Stimulated activated naive CD4-positive, alpha-beta T cell (primary cell): Measurements from ENCODE around the gene CYB5R3.
A peak's percentile ranks its signal among the peaks of the same experiment; 100 is the strongest.
"Not testable (repeated sequence)": the region's sequence is repeated elsewhere in the genome, so short reads cannot be mapped to it uniquely, and the experiment has no call there.

ENCODE experiments used
- DNase-seq, 6 experiments: peaks; one replicate each; lab custom pipeline; 2025; lab: John Stamatoyannopoulos, UW

The CYB5R3 gene

GRCh38 chr22:42623756-42624441, 25.3 kb downstream of the CYB5R3 start:
- no peak for DNase-seq

DNA sequence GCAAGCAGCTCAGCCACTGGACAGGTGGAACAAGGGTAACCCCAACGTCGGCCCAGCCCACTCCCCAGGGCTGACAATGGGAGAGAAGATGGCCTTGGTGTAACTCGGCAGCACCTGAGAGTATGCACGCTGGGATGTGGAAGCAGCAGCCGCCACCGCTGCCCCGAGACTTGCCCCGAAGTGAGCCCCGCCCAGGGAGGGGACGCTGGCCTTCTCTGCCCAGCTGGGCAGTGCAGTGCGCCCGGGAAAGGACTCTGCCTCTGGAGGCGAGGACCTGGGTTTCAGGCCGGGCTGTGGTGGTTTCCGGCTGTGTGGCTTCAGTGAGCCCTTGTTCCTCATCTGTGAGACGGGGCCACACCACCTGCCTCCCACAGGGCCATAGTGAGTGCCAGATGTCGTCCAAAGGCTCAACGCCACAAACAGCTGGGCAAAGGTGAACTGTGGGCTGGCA, 25.9 kb downstream of the CYB5R3 start:
- no peak for DNase-seq

DNA sequence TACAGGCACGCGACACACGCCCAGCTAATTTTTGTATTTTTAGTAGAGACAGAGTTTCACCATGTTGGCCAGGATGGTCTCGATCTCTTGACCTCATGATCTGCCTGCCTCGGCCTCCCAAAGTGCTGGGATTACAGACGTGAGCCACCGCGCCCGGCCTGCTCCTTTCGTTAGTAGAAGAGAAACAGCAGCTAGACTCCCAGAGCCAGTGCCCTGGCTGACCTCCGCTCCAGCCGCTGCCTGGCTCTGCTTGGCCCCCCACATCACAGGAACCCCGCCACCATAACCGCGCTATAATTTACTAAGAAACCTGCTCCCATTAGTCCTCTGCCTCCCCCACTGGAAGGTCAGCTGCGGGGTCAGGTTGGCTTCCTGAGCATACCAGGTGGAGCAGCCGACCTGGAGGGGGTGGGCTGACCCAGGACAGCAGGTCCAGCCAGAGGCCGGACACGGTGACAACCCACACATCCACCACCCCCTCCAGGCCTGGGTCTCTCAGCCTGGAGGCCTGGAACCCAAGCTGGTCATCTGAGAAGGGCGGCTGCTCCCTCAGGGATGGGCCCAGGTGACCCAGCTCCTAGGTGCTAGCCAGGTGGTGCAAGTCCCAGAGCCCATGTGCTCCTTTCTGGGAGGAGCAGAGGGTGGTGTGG, 27.0 kb downstream of the CYB5R3 start:
- DNase-seq: no peak

GRCh38 chr22:42621505-42622002, 27.6 kb downstream of the CYB5R3 start:
- DNase-seq: peak in 5 of 6 experiments; percentile 14 to 54 (median 39)

DNA sequence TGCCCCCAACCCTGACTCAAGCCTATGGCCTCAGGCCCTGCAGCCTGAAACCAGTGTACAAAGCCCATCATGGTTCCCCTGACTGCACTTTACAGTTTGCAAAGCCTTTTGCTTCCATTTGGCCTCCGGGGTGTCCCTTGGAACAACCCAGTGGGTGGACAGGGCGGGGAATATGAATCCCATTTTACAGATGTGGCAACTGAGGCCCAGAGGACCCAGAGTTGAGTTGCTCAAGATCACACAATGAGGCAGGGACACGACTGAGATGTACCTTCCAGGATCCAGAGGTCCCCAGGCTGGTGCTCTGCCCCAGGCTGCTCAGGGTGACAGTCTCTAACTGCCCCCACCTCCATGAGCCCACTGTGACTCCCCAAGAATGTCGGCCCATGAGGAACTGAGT, 29.1 kb downstream of the CYB5R3 start:
- no peak for DNase-seq

DNA sequence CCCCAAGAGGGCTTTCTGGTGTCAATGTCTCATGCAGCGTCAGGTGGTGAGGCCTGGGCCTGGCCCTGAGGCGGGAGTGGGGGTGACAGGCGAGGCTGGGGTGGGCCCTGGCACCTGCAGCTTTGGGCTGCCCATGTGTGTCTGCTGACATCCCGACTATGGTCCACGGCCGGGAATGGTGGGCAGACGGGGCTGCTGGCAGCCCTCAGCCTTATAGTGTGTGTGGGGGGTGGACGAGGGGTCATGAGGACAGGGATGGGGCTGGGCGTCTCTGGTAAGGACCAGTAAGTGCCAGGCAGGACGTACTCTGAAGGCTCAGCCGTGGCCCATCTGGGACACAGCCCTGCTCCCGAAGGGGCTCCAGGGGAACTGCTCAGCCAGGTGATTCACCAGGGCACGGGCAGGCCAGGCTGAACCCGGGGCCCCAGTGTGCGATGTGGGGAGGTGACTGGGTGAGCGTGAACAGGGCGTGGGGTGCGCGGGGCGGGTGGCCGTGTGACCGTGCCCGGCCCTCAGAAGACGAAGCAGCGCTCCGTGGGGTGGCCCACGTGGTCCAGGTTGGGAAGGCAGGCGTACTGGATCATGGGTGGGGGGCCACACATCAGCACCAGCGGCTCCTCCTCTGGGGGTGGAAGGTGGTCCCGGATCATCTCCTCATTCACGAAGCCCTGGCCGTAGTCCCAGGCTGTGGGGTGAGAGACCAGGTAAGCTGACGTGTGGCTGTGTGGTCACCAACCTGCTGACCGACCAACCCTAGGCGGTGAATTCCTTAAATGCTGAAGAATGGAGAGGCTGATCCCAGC, 29.7 kb downstream of the CYB5R3 start:
- no peak for DNase-seq

DNA sequence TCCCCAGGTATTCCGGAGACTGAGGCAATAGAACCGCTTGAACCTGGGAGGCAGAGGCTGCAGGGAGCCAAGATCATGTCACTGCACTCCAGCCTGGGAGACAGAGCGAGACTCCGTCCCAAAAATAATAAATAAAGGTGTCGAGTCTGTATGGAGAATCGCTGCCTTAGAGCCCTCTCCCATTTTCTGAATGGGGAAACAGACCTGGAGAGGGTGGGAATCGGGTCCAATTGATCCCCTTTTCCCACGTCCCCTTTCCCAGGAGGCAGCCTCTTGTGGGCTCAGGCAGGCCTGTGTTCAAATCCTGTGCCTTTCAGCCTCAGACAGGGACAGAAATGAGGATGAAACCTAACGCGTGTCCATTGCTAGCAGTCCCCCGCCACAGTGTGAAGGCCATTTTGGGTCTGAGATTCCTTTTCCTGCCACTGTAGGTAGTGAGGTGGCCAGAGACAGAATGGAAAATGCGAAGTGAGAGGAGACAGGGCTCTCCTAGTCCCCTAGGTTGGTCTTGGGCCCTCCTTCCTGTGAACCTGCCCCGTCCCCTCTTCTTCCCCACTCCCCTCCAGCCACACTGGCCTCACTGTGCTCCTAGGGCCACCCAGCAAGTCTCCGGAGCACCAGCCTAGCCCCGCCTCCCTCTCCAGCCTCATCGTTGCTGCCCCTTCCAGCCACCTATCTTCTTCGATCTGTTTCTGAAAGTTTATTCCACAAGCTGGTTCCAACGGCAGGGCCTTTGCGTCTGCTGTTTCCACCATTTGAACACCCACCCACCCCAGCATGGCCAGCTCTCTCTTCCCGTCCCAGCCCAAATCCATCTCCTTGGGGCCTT, 31.8 kb downstream of the CYB5R3 start:
- DNase-seq: no peak

DNA sequence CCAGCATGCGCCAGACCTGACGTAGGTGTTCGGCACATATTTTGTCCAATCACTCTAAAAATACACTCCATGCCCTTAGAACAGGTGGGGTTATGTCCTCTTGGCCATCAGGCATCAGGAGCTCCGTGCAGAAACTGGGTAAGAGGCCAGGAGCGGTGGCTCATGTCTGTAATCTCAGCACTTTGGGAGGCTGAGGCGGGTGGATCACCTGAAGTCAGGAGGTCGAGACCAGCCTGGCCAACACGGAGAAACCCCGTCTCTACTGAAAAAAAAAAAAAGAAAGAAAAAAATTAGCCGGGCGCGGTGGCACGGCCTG, 33.4 kb downstream of the CYB5R3 start:
- peak in 1 of 6 experiments; percentile 45 for DNase-seq

DNA sequence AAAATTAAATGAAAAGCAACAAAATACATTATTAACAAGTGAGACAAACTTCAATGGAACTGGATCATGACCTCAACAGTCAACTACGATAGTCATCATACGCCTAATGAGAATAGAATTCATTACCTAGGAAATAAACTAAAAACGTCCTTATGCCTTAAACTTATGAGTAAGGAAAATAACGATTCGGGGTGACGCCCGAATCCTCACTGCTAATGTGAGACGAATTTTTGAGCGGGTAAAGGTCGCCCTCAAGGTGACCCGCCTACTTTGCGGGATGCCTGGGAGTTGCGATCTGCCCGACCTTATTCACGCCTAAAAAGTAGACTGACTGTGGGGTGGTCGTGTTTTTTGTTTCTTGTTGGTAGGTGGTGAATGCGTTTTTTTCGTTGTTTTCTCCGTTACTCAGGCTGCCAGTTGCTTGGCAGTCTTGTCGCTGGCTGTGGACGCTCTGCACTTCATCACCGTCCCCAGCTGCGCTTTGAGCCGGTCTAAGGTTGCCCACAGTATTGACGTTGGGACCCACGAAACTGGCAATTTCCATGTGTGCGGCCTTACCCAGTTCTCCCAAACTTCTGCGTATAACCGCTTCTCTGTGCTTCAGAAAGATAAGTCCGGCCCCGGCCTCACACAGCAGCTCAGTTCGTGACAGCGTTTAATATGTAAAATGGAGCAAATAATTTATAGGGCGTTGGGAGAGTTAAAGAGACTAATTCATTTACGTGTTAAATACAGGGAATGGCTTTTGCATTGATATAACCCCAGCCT, 33.9 kb downstream of the CYB5R3 start:
- peak; percentile 60 to 98 (median 88) for DNase-seq

DNA sequence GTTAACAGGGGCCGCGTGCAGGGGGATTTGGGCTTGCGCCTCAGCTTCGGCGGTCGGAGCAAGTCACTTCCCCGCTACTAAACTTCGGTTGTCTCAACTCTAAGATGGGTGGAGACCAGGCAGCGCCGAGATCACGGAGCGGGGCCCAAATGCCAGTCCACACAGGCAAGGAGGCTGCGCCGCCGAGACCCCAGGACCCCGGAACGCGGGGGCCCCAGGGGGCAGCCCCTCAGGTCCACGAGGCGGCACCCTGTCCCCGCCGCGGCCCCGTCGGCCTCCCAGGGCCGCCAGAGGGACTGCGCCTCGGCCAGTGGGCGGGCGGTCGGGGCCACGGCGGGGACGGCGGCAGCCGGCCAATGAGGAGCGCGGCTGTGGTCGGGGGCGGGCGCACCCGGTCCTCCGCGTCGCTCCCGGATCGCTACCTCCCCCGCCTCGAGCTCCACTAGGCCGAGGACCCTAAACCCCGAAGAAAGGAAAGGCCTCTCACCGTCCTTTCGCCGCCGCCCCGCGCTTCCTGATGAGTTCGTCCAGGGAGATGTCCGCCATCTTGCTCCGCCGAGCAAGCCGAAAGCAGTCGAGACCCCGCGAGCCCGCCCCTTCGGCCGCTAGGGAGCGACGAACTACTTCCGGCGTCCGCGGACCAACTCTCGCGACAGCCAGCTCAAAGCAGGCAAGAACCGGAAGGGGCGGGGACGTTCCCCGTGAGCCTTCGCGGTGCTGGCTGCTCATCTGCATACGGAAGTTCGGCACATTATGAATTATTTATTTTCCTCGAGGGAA, 34.7 kb downstream of the CYB5R3 start, which contains the start of gene POLDIP3:
Gene POLDIP3, minus strand, starts transcription at position 572 of the 780 bp plus-strand sequence. Its CDS starts 26 bp downstream, at position 546.
- DNase-seq: peak; percentile 95 to 98 (median 98)

GRCh38 chr22:42613872-42614301, 35.3 kb downstream of the CYB5R3 start:
- DNase-seq: no peak

GRCh38 chr22:42612336-42612735, 36.9 kb downstream of the CYB5R3 start:
- DNase-seq: no peak

GRCh38 chr22:42611051-42611450, 38.1 kb downstream of the CYB5R3 start:
- no peak for DNase-seq

DNA sequence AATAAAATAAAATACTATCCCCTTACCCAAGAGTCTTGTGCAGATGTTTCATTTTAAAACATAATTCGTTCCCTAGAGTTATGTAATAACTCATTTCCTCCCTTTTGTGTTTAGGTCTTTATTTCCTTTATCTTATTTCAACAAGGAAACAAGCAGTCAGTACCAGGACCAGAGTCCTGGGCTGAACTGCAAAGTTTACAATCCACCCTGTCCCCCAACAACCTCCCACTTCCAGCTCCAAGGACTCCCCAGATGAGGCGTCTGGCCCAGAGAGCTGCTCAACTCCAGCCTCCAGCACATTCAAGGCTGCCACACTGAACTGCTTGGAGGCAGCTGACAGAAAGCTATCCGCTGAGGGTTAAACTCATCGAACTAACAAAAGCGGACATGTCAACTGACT, 39.0 kb downstream of the CYB5R3 start:
- no peak for DNase-seq

- no peak for DNase-seq
Measured at GRCh38 chr22:42608823-42609361, 40.3 kb downstream of the CYB5R3 start.

DNA sequence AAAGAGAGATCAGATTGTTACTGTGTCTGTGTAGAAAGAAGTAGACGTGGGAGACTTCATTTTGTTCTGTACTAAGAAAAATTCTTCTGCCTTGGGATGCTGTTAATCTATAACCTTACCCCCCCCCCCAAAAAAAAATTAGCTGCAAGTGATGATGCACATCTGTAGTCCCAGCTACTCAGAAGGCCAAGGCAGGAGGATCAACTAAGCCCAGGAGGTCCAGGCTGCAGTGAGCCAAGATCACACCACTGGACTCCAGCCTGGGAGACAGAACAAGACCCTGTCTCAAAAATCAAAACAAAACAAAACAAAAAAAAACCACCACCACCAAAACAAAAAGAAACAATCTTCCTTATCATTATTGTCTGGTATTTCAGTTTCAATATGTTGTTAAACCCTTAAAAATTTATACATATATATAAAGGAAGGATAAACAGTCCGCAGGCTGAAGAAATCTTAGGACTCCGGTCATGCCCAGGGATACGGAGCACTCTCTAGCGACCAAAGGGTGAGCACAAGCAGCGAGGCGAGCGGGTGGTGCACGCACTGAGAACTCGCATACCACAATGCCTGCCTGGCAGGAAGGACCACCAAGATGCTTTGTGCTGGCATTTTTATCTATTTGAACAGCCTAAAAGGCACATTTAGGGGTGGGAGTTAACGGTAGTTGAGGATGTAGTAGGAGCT, 40.9 kb downstream of the CYB5R3 start:
- DNase-seq: no peak

- DNase-seq: not testable (repeated sequence)
Measured at GRCh38 chr22:42607641-42608040, 41.6 kb downstream of the CYB5R3 start.

DNA sequence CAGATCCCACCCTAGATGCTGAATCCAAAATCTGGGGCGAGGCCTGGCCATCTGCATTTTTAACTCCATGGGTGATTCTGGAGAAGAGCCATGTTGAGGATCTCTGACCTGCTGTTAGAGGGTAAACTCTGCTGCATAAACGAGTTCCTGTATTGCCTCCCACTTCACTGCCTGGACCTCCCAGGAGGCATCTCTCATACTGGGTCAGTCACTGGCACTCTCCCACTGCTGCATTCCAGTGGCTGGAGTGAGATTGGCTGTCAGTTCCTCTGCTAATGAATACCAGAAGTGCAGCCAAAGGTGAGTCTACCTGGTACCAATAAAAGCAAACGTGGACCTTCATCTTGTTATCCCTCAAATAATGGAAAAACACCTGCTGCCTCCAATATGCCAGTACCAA, 44.8 kb downstream of the CYB5R3 start:
- no peak for DNase-seq

GRCh38 chr22:42603427-42603826, 45.8 kb downstream of the CYB5R3 start:
- DNase-seq: no peak
